ENCODE results near the gene VPS50.

Gene VPS50

DNA sequence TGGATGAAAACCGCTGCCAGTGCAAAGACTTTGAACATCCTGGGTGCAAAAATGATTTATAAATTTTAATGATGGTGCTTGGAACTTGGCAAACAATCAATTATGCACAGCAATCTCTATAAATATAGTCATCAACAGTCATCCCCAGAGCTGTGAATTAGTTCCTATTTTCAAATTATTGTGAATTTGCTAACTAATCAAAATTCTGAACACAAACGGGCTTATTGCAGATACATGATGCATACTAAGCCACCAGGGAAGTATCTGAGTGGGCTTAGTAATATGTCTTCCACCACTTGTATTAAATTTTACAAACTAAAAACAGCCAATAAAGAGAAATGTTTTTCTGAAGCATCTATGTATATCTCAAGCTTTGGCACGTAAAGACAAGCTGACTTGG is 177.2 kb downstream of the VPS50 start:
- no peak for DNase-seq (ENCODE audit: low spot score)
